Fibroblast of lung (primary cell): ENCODE measurements around the gene USP6. TPM values are rescaled to one million over a fixed set of nuclear protein-coding genes. Genes with fewer than 3 reads are reported as not detected.
"Not testable (repeated sequence)": the region's sequence is repeated elsewhere in the genome, so short reads cannot be mapped to it uniquely, and the experiment has no call there.

ENCODE experiments used
- DNase-seq, 2 donors: peaks; one replicate each; pipeline versions ENCODE4 v3.0.0 to v3.0.0-alpha.2; 2010; ENCODE audit warnings: low read depth in 2 of 2
- H2AFZ ChIP-seq: 2 replicates; pipeline ENCODE4 v1.5.1; 2012; ENCODE audit warnings: low read length, control low read depth, inconsistent platforms
- H3K27ac ChIP-seq: 2 replicates; pipeline ENCODE4 v1.5.1; 2011; ENCODE audit warnings: low read length, control low read depth; ENCODE audit not compliant: insufficient read depth
- H3K27me3 ChIP-seq: 2 replicates; pipeline ENCODE4 v1.5.1; 2011; ENCODE audit warnings: mild to moderate bottlenecking, low read length; ENCODE audit not compliant: control insufficient read depth, insufficient read depth
- H3K36me3 ChIP-seq: 2 replicates; pipeline ENCODE4 v1.5.1; 2011; ENCODE audit warnings: low read length; ENCODE audit not compliant: control insufficient read depth, insufficient read depth
- H3K4me1 ChIP-seq: 2 replicates; pipeline ENCODE4 v1.5.1; 2011; ENCODE audit warnings: low read length; ENCODE audit not compliant: control insufficient read depth, insufficient read depth; ENCODE audit errors: extremely low read depth
- H3K4me2 ChIP-seq: 2 replicates; pipeline ENCODE4 v1.5.1; 2011; ENCODE audit warnings: low read length, control low read depth; ENCODE audit not compliant: insufficient read depth; ENCODE audit errors: extremely low read depth
- H3K4me3 ChIP-seq, 4 experiments: fragments of 200-600 bp in 1 of 4; sonication (generic) in 1 of 4; replicated peaks in 1 of 4; 2 replicates each; pipeline ENCODE4 v1.5.1; 2011 to 2016; ENCODE audit warnings: low read length in 4 of 4, low read depth in 3 of 4, mild to moderate bottlenecking in 3 of 4, control low read depth in 2 of 4, inconsistent platforms in 1 of 4, mixed read lengths in 1 of 4; ENCODE audit not compliant: insufficient read depth in 1 of 4; ENCODE audit errors: control extremely low read depth in 1 of 4
- H3K79me2 ChIP-seq: 2 replicates; pipeline ENCODE4 v1.5.1; 2012; ENCODE audit warnings: mild to moderate bottlenecking, low read length, inconsistent platforms; ENCODE audit not compliant: control insufficient read depth, insufficient read depth
- H3K9ac ChIP-seq: 2 replicates; pipeline ENCODE4 v1.5.1; 2011; ENCODE audit warnings: mild to moderate bottlenecking, low read length, control low read depth; ENCODE audit not compliant: insufficient read depth
- H3K9me3 ChIP-seq: 2 replicates; pipeline ENCODE4 v1.5.1; 2012; ENCODE audit warnings: low read depth, low read length; ENCODE audit not compliant: control insufficient read depth, insufficient read depth
- H4K20me1 ChIP-seq: 2 replicates; pipeline ENCODE4 v1.5.1; 2011; ENCODE audit warnings: low read length; ENCODE audit not compliant: control insufficient read depth, insufficient read depth; ENCODE audit errors: extremely low read depth
- EZH2 ChIP-seq: IDR thresholded peaks from 2 replicates; pipeline ENCODE4 v1.5.1; 2012; ENCODE audit warnings: low read length, control low read depth, mild to moderate bottlenecking; ENCODE audit errors: missing control alignments
- polyA plus RNA-seq, 2 donors: library from polyadenylated mRNA; depleted of rRNA in 1 of 2; stranded (reverse) in 1 of 2; unstranded in 1 of 2; fragments of >200 nt; gene quantifications; 2 replicates each; pipeline ENCODE4 v1.2.1, GENCODE V29; 2011 to 2012; ENCODE audit warnings: missing spikeins in 1 of 2
- total RNA-seq: library from RNA; depleted of rRNA; stranded (reverse); fragments of >200 nt; gene quantifications from 2 replicates; pipeline ENCODE4 v1.2.1, GENCODE V29; 2014
- TF ChIP-seq, protein P1 (sequence below), 2 donors: IDR thresholded peaks in 1 of 2; conservative IDR thresholded peaks in 1 of 2; 1 replicate in 1 of 2; 2 replicates in 1 of 2; pipeline ENCODE4 v1.5.1; 2011 to 2012; ENCODE audit warnings: low read length in 2 of 2, control low read depth in 1 of 2, inconsistent platforms in 1 of 2, low read depth in 1 of 2, mild to moderate bottlenecking in 1 of 2

Gene USP6
- total and polyA plus RNA-seq, 2 donors (not counting 1 experiment from before 2014, with no cell fraction given): 0.01 TPM; not detected in 1

GRCh38 chr17:5131146-5131715, 15.4 kb downstream of the USP6 start:
- H3K4me1 ChIP-seq: no peaks in the 10 kb centered on the region
- DNase-seq: no peak
- H4K20me1 ChIP-seq: no peaks in the 10 kb centered on the region
- no peaks in the 10 kb centered on the region for H3K9me3 ChIP-seq
- no peaks in the 10 kb centered on the region for H3K36me3 ChIP-seq
- TF ChIP-seq, protein P1, sequence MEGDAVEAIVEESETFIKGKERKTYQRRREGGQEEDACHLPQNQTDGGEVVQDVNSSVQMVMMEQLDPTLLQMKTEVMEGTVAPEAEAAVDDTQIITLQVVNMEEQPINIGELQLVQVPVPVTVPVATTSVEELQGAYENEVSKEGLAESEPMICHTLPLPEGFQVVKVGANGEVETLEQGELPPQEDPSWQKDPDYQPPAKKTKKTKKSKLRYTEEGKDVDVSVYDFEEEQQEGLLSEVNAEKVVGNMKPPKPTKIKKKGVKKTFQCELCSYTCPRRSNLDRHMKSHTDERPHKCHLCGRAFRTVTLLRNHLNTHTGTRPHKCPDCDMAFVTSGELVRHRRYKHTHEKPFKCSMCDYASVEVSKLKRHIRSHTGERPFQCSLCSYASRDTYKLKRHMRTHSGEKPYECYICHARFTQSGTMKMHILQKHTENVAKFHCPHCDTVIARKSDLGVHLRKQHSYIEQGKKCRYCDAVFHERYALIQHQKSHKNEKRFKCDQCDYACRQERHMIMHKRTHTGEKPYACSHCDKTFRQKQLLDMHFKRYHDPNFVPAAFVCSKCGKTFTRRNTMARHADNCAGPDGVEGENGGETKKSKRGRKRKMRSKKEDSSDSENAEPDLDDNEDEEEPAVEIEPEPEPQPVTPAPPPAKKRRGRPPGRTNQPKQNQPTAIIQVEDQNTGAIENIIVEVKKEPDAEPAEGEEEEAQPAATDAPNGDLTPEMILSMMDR (conservative IDR thresholded peaks at IDR 0.05 in 1 of 2, IDR thresholded peaks at IDR 0.05 in 1 of 2; ENCODE audit: low read depth in 1 of 2, low read length in 2 of 2): no peak
- no peak for TF ChIP-seq EZH2
- no peak overlapping the region for H2AFZ ChIP-seq
- H3K4me3 ChIP-seq: no peak overlapping the region
- no peak overlapping the region for H3K27ac ChIP-seq
- no peak overlapping the region for H3K4me2 ChIP-seq
- no peaks in the 10 kb centered on the region for H3K79me2 ChIP-seq
- no peak overlapping the region for H3K9ac ChIP-seq
- H3K27me3 ChIP-seq: no peaks in the 10 kb centered on the region

DNA sequence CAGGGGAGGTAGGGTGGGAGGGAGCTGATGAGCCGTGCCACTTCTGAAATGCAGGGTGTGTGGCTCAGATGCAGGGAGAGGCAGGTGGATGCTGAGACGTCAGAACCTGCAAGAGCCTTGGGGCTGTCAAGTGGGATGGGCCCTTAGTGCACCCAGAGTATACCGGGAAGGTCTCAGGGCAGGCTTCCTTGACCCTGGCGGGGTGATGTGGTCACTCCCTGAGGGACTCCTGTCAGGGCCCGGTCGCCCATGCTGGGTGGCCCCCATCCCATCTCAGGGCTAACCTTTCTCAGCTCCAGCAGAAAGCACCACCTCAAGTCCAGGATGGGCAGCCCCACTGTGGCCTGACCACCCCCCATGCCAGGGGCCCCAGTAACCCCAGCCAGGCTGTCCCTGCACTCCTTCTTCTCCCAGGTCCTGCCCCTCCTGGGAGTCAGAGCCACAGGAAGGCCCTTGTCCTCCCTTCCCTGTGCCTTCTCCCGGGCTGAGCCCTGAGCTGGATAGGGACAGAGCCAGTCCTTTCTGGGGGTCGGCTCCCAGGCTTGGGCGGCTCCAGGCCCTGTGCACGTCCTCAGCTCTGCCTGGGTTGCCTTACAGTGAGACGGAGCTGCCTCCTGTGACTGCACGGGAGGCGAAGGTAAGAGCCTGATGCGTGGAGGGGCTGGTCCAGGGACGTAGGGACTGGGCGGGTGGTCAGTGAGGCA, 16.1 kb downstream of the USP6 start:
- not testable (repeated sequence) for H3K79me2 ChIP-seq, H3K27ac ChIP-seq, H3K4me1 ChIP-seq, H4K20me1 ChIP-seq, H2AFZ ChIP-seq, H3K27me3 ChIP-seq, H3K4me2 ChIP-seq, H3K4me3 ChIP-seq, H3K9ac ChIP-seq, H3K36me3 ChIP-seq, H3K9me3 ChIP-seq, DNase-seq

- not testable (repeated sequence) for H3K27ac ChIP-seq, H3K79me2 ChIP-seq, H3K4me2 ChIP-seq, H2AFZ ChIP-seq, H3K4me1 ChIP-seq, H3K9me3 ChIP-seq, H3K4me3 ChIP-seq, H3K9ac ChIP-seq, H4K20me1 ChIP-seq, H3K36me3 ChIP-seq, DNase-seq, H3K27me3 ChIP-seq
These were observed 16.8 kb downstream of the USP6 start for GRCh38 chr17:5132503-5133225.

DNA sequence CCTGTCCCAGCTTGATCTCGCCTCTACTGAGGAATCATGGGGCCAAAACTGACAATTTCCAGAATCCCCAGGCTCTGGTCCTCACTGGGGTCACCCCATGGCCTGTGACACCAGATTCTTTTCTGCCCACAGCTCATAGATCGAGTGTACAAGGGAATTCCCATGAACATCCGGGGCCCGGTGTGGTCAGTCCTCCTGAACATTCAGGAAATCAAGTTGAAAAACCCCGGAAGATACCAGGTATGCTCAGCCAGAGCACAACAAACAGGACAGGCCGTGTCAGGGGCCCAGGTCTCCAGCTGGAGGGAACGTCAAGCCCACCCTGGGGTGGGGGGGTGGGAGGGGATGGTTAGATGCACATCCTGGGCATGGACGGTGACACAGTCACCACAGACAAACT, 17.5 kb downstream of the USP6 start:
- no peaks in the 10 kb centered on the region for H3K4me1 ChIP-seq
- no peak for TF ChIP-seq EZH2
- TF ChIP-seq, protein P1 (conservative IDR thresholded peaks at IDR 0.05 in 1 of 2, IDR thresholded peaks at IDR 0.05 in 1 of 2; ENCODE audit: low read depth in 1 of 2, low read length in 2 of 2): no peak

DNA sequence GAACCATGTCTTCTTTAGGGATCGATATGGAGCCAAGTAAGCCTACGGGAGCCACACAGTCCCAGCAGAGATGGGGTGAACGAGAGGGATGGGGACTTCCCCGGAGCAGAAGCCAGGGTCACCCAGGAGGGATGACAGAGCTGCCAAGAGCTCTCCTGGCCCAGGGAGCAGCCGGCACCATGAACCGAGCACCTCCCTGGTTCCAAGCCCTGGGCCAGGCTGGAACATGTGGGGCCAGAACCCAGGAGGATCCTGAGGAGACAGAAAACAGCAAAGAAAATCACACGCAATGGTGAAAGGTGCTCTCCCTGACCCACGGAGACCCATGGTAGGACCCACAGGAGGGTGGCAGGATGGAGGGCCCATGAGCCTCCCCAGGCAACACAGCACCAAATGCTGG, 18.1 kb downstream of the USP6 start:
- DNase-seq, H3K4me1 ChIP-seq, H3K79me2 ChIP-seq: not testable (repeated sequence)

More for the DNA sequence above, 17.5 kb downstream of the USP6 start:
- Histone ChIP-seq H4K20me1 (no peaks in the 10 kb centered on the region), H3K9ac (no peak overlapping the region), H3K27me3 (no peaks in the 10 kb centered on the region), H3K4me2 (no peak overlapping the region), H3K9me3 (no peaks in the 10 kb centered on the region), H3K27ac (no peak overlapping the region), H2AFZ (no peak overlapping the region), H3K79me2 (no peaks in the 10 kb centered on the region), H3K4me3 (no peak overlapping the region), H3K36me3 (no peaks in the 10 kb centered on the region)
- no peak for DNase-seq

More for the DNA sequence above, 18.1 kb downstream of the USP6 start:
- H3K36me3 ChIP-seq, H3K4me3 ChIP-seq, H4K20me1 ChIP-seq, H3K27ac ChIP-seq, H3K9ac ChIP-seq, H3K9me3 ChIP-seq, H3K27me3 ChIP-seq, H2AFZ ChIP-seq, H3K4me2 ChIP-seq: not testable (repeated sequence)
